ENCODE data around the gene MX2. TPM values are rescaled to one million over a fixed set of nuclear protein-coding genes. Genes with fewer than 3 reads are reported as not detected.

Gene MX2
- total RNA-seq, 4 donors from 2014 or later, result 6.7 to 17.5 (median 9.5) TPM

DNA sequence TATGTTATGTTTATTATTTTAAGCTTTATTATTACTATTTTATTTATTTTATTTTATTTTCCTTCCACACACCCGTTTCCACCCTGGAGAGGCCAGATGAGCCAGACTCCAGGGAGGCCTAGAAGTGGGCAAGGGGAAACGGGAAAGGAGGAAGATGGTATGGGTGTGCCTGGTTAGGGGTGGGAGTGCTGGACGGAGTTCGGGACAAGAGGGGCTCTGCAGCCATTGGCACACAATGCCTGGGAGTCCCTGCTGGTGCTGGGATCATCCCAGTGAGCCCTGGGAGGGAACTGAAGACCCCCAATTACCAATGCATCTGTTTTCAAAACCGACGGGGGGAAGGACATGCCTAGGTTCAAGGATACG, 63.7 kb downstream of the MX2 start:
- DNase-seq (ENCODE audit: low spot score in 2 of 2), result no peak
- no peaks in the 10 kb centered on the region for H3K9me3 ChIP-seq
- H3K27ac ChIP-seq, result peak overlapping the region; percentile 13 to 86 (median 64)
- TF ChIP-seq POLR2A (IDR thresholded peaks at IDR 0.05) (no peak), CTCF (IDR thresholded peaks at IDR 0.05) (no peak)
- peaks cover 0 to 45% (median 6%) of the 10 kb centered on the region in 4 donors for H3K4me1 ChIP-seq
- peaks cover 0 to 16% (median 0%) of the 10 kb centered on the region in 3 donors for H3K36me3 ChIP-seq
- H3K27me3 ChIP-seq, result no peaks in the 10 kb centered on the region
- H3K4me3 ChIP-seq, result peak overlapping the region; percentile 55 to 80 (median 68)
- WGBS, 2 donors, result 56 to 59% methylated on average over 7 of the region's 7 CpGs

DNA sequence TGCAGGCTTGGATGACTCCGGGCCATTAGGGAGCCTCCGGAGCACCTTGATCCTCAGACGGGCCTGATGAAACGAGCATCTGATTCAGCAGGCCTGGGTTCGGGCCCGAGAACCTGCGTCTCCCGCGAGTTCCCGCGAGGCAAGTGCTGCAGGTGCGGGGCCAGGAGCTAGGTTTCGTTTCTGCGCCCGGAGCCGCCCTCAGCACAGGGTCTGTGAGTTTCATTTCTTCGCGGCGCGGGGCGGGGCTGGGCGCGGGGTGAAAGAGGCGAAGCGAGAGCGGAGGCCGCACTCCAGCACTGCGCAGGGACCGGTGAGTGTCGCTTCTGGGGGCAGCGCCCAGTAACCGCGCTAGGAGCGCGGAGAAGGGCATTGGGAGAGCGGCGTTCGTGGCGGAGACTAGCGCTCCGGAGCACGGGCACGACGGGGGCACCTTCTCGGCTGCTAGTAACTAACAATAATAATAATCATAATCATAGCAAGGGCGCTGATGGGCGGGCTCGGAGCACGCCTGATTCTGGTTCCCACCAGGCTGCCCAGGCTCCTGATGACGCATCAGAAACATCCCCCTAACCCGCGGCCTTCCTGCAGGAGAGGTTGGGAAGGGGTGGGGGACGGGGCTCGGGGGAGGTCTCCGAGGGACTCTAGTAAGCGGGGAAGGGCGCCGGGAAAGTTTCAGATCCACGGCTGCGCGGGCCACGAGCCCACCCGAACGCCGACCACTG, 64.3 kb downstream of the MX2 start, which contains the start of gene MX1:
Gene MX1, plus strand, starts transcription at position 286 of the 722 bp plus-strand sequence. CDS start 5,832 bp downstream, outside the sequence.
- Histone ChIP-seq H3K27me3 (no peaks in the 10 kb centered on the region), H3K4me3 (peak within 1 kb of the TSS; percentile 55 to 80 (median 68)), H3K27ac (peak within 1 kb of the TSS; percentile 13 to 86 (median 64)), H3K4me1 (peaks cover 0 to 40% (median 6%) of the 10 kb centered on the region in 4 donors), H3K9me3 (no peaks in the 10 kb centered on the region), H3K36me3 (peaks cover 0 to 21% (median 0%) of the 10 kb centered on the region in 3 donors)
- 2 to 3% methylated on average over 49 to 54 of the region's 65 CpGs for WGBS, 2 donors
- TF ChIP-seq CTCF (IDR thresholded peaks at IDR 0.05), result no peak
- peak in 1 of 2 donors; percentile 86 for TF ChIP-seq EP300 (IDR thresholded peaks at IDR 0.05)
- peak; percentile 32 to 56 for TF ChIP-seq POLR2A (IDR thresholded peaks at IDR 0.05)
- DNase-seq (ENCODE audit: low spot score in 2 of 2), result peak; percentile 57 to 64

DNA sequence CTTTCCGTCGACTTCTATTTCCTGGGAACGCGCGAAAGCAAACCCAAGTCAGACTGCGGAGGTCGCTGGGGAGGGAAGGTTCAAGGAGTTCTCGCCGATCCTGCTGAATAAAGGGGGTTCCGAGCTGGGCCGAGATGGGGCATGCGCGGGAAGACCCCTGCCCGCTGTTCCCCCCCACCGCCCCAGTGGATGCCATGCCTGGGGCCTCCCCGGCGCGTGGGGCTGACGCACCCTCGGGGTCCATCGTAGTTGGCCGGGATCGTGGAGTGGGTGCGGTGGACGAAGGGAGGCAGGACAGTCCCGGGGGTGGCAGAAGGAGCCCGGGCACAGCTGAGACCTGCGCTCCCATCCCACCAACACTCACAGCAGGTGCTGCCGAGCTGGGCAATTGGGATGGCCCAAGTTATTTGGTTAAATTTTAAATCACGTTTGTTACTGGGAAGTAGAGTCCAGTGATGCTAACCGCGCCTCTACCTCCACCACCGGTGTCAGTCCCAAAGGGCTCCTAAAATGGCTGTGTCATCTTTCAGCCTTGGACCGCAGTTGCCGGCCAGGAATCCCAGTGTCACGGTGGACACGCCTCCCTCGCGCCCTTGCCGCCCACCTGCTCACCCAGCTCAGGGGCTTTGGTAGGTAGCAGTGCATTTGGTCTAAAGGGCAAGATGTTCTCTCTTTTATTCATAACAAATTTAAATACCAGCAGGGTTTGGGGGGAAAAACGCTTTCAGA, 65.0 kb downstream of the MX2 start:
- 25 to 29% methylated on average over 27 to 41 of the region's 41 CpGs for WGBS, 2 donors
- Histone ChIP-seq H3K4me3 (peak overlapping the region; percentile 55 to 80 (median 68)), H3K9me3 (no peaks in the 10 kb centered on the region), H3K4me1 (peaks cover 0 to 34% (median 5%) of the 10 kb centered on the region in 4 donors), H3K36me3 (peaks cover 0 to 29% (median 0%) of the 10 kb centered on the region in 3 donors), H3K27ac (peak overlapping the region; percentile 13 to 86 (median 64)), H3K27me3 (no peaks in the 10 kb centered on the region)
- TF ChIP-seq CTCF (IDR thresholded peaks at IDR 0.05), result no peak
- no peak for TF ChIP-seq EP300 (IDR thresholded peaks at IDR 0.05)
- TF ChIP-seq POLR2A (IDR thresholded peaks at IDR 0.05), result no peak
- no peak for DNase-seq (ENCODE audit: low spot score in 2 of 2)

DNA sequence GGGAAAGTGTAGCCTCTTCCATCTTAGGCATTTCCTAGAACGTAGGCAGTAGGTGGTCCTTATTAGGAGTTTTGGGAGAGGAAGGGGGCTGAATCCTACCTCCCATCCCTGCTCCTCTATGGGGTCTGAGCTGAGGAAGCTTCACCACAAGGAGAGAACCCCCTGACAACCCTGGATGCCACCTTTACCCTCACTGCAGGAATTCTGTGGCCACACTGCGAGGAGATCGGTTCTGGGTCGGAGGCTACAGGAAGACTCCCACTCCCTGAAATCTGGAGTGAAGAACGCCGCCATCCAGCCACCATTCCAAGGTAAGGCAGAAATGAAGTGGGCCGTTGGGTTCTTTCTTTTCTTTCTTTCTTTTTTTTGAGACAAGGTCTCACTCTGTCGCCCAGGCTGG, 65.7 kb downstream of the MX2 start:
- Histone ChIP-seq H3K27ac (peak overlapping the region in 1 of 4 donors; percentile 8), H3K27me3 (no peaks in the 10 kb centered on the region), H3K4me3 (no peak overlapping the region), H3K4me1 (peaks cover 0 to 28% (median 4%) of the 10 kb centered on the region in 4 donors), H3K9me3 (no peaks in the 10 kb centered on the region), H3K36me3 (peaks cover 0 to 36% (median 0%) of the 10 kb centered on the region in 3 donors)
- no peak for TF ChIP-seq POLR2A (IDR thresholded peaks at IDR 0.05)
- no peak for TF ChIP-seq EP300 (IDR thresholded peaks at IDR 0.05)
- TF ChIP-seq CTCF (IDR thresholded peaks at IDR 0.05), result no peak
- 92 to 93% methylated on average over 8 of the region's 8 CpGs for WGBS, 2 donors
- DNase-seq (ENCODE audit: low spot score in 2 of 2), result no peak

DNA sequence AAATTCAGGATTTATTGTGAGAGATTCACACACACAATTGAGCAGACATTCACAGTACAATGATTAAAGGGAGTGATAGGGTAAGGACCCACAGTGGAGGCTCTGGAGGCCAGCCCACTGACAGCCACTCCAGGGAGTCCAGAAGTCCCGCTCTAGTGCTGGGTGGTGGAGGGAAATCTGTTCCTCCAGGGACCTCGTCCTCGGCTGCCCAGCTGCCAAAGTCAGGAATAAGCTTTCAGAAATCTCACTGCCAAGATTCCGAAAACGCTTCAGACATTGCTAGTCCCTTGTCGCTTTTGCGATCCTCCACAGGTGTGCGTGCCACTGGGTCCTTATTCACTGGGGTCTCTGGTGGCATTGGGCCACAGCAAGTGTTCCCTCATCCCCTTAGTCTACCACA, 66.5 kb downstream of the MX2 start:
- peaks cover 0 to 28% (median 4%) of the 10 kb centered on the region in 4 donors for H3K4me1 ChIP-seq
- no peaks in the 10 kb centered on the region for H3K9me3 ChIP-seq
- peaks cover 0 to 43% (median 6%) of the 10 kb centered on the region in 3 donors for H3K36me3 ChIP-seq
- 92 to 96% methylated on average over 8 of the region's 8 CpGs for WGBS, 2 donors
- no peak overlapping the region for H3K4me3 ChIP-seq
- no peaks in the 10 kb centered on the region for H3K27me3 ChIP-seq
- DNase-seq (ENCODE audit: low spot score in 2 of 2), result no peak
- H3K27ac ChIP-seq, result no peak overlapping the region
- no peak for TF ChIP-seq EP300 (IDR thresholded peaks at IDR 0.05)
- TF ChIP-seq CTCF (IDR thresholded peaks at IDR 0.05), result no peak
- TF ChIP-seq POLR2A (IDR thresholded peaks at IDR 0.05), result no peak

Measured in tibial nerve (tissue), 4 donors.